GM12878 (cell line): ENCODE results near the gene ATP4A. TPM values are rescaled to one million over a fixed set of nuclear protein-coding genes. Genes with fewer than 3 reads are reported as not detected.
A peak's percentile ranks its signal among the peaks of the same experiment; 100 is the strongest.

Experiments used
- ATAC-seq: fragments of 200-7000 bp; cut with Tn5 transposase; 3 replicates; pipeline ENCODE4 v1.9.1; 2020; ENCODE audit warnings: mild to moderate bottlenecking, moderate library complexity
- BruUV-seq: library from RNA; stranded (reverse); fragments of 400-500 nt; replicated peaks from 2 replicates; lab custom pipeline; 2021; lab: Mats Ljungman, UMichigan
- CTCF ChIA-PET: fragments of 300-600 bp; sonication (Branson Sonifier 250); formaldehyde crosslinking; extraction: SDS; loops from one replicate; lab custom pipeline; 2021; ENCODE audit warnings: inconsistent platforms; lab: Yijun Ruan, JAX
- POLR2A ChIA-PET: fragments of 350-600 bp; formaldehyde crosslinking; extraction: SDS; loops from one replicate; lab custom pipeline; 2021; ENCODE audit warnings: inconsistent platforms; lab: Charles Lee
- RAD21 ChIA-PET: fragments of 300-600 bp; sonication (Branson Sonifier 250); formaldehyde crosslinking; loops from one replicate; lab custom pipeline; 2023; ENCODE audit warnings: antibody characterized with exemption; ENCODE audit not compliant: unreplicated experiment; lab: Charles Lee
- SMC1A ChIA-PET: fragments of 300-600 bp; sonication (Branson Sonifier 250); formaldehyde crosslinking; loops from one replicate; lab custom pipeline; 2023; ENCODE audit not compliant: unreplicated experiment, uncharacterized antibody; lab: Charles Lee
- DNase-seq: peaks from one replicate; pipeline ENCODE4 v3.0.0-alpha.2; 2011; ENCODE audit warnings: low read depth, low spot score
- FAIRE-seq: peaks from 3 replicates; lab custom pipeline; 2011; peaks lifted over from hg19 to GRCh38; lab: Jason Lieb, UNC
- H2AFZ ChIP-seq: 2 replicates; pipeline ENCODE4 v1.6.0; 2011; ENCODE audit warnings: low read depth, low read length, control low read depth; ENCODE audit not compliant: control insufficient read depth
- H3K27ac ChIP-seq: 2 replicates; pipeline ENCODE4 v1.5.1; 2011; ENCODE audit warnings: control low read depth; ENCODE audit not compliant: control insufficient read depth, insufficient read depth
- H3K27me3 ChIP-seq, 2 experiments: replicated peaks in 1 of 2; 2 replicates each; pipeline versions ENCODE4 v1.6.0 to v1.6.1; 2011; ENCODE audit warnings: low read length in 1 of 2; ENCODE audit not compliant: control insufficient read depth in 2 of 2, insufficient read depth in 2 of 2
- H3K36me3 ChIP-seq, 2 experiments: 2 replicates each; pipeline ENCODE4 v1.5.1; 2011; ENCODE audit warnings: low read length in 1 of 2; ENCODE audit not compliant: control insufficient read depth in 2 of 2, insufficient read depth in 2 of 2
- H3K4me1 ChIP-seq: 2 replicates; pipeline ENCODE4 v1.6.1; 2011; ENCODE audit warnings: mild to moderate bottlenecking, low read length, moderate library complexity, mixed read lengths; ENCODE audit not compliant: control insufficient read depth, insufficient read depth
- H3K4me2 ChIP-seq: 2 replicates; pipeline ENCODE4 v1.6.0; 2011; ENCODE audit warnings: control low read depth; ENCODE audit not compliant: control insufficient read depth, insufficient read depth
- H3K4me3 ChIP-seq: fragments of 200-600 bp; sonication (generic); 2 replicates; pipeline ENCODE4 v1.5.1; 2016
- H3K79me2 ChIP-seq: 2 replicates; pipeline ENCODE4 v1.6.0; 2011; ENCODE audit warnings: low read length; ENCODE audit not compliant: control insufficient read depth, insufficient read depth
- H3K9ac ChIP-seq: 2 replicates; pipeline ENCODE4 v1.8.0; 2011; ENCODE audit warnings: low read length, control low read depth, mixed read lengths; ENCODE audit not compliant: control insufficient read depth, insufficient read depth
- H3K9me3 ChIP-seq: replicated peaks from 3 replicates; pipeline ENCODE4 v1.5.1; 2011; ENCODE audit warnings: mild to moderate bottlenecking, low read length; ENCODE audit not compliant: control insufficient read depth, insufficient read depth
- H4K20me1 ChIP-seq: 2 replicates; pipeline ENCODE4 v1.6.0; 2011; ENCODE audit not compliant: control insufficient read depth, insufficient read depth
- EED ChIP-seq: sonication (generic); IDR thresholded peaks from 2 replicates; pipeline ENCODE4 v1.6.1; 2016; ENCODE audit warnings: antibody characterized with exemption, low read depth
- HSF1 ChIP-seq: fragments of 150-350 bp; IDR thresholded peaks from 2 replicates; pipeline ENCODE4 v1.6.1; 2014; ENCODE audit warnings: mild to moderate bottlenecking, low read depth, low read length
- IKZF1 ChIP-seq: fragments of 450-650 bp; conservative IDR thresholded peaks from 2 replicates; pipeline ENCODE4 v1.6.1; 2017; ENCODE audit warnings: antibody characterized with exemption, mild to moderate bottlenecking
- IKZF2 ChIP-seq, 2 experiments: fragments of 450-650 bp; IDR thresholded peaks; 2 replicates each; pipeline ENCODE4 v1.6.1; 2017; ENCODE audit warnings: mild to moderate bottlenecking in 2 of 2, moderate library complexity in 2 of 2
- IRF3 ChIP-seq: fragments of 450-650 bp; IDR thresholded peaks from 2 replicates; pipeline ENCODE4 v1.6.1; 2014; ENCODE audit warnings: mild to moderate bottlenecking
- MYC ChIP-seq: IDR thresholded peaks from 2 replicates; pipeline ENCODE4 v1.6.1; 2011; ENCODE audit warnings: mild to moderate bottlenecking, low read length, moderate library complexity, inconsistent platforms; ENCODE audit not compliant: insufficient read depth, insufficient replicate concordance, insufficient read length, severe bottlenecking
- SIN3A ChIP-seq: IDR thresholded peaks from 2 replicates; pipeline ENCODE4 v1.6.1; 2012; ENCODE audit warnings: low read depth, low read length, improper control_type of control experiment
- SKIL ChIP-seq: fragments of 450-650 bp; IDR thresholded peaks from 2 replicates; pipeline ENCODE4 v1.6.1; 2017; ENCODE audit warnings: mild to moderate bottlenecking, low read depth, inconsistent platforms; ENCODE audit not compliant: poor library complexity, severe bottlenecking
- SREBF2 ChIP-seq: IDR thresholded peaks from 2 replicates; pipeline ENCODE4 v1.6.1; 2012; ENCODE audit warnings: mild to moderate bottlenecking, low read length
- ZNF274 ChIP-seq: IDR thresholded peaks from one replicate; pipeline ENCODE4 v1.8.0; 2011; ENCODE audit not compliant: insufficient read length, insufficient read depth
- WGBS: methylation state at CpG from one replicate; pipeline ENCODE4 v1.1.6; 2016; ENCODE audit warnings: low lambda C conversion rate; ENCODE audit not compliant: insufficient replicate concordance, insufficient coverage; ENCODE audit errors: missing lambda C conversion rate; 5-methylcytosine and 5-hydroxymethylcytosine counted together
- in situ Hi-C: fragments of 300-500 bp; cut with MboI; formaldehyde crosslinking; loops from 9 replicates; pipeline ENCODE4 v1.14.3; 2018; ENCODE audit warnings: mixed read lengths
- intact Hi-C: fragments of 100-400 bp; cut with micrococcal nuclease; formaldehyde crosslinking; loops from one replicate; pipeline ENCODE4 v1.14.2; 2022; ENCODE audit not compliant: unreplicated experiment
- polyA plus RNA-seq, 11 experiments: library from polyadenylated mRNA; depleted of rRNA in 4 of 11; unstranded in 6 of 11; stranded (reverse) in 5 of 11; fragments of >200 nt; fragmentation: Nextera tagmentation in 4 of 11; fragmentation: Illumina TruSeq in 1 of 11; extraction: Ambion mirVana in 4 of 11; extraction: Trizol in 1 of 11; gene quantifications; 1 replicate in 1 of 11; 2 replicates in 10 of 11; pipeline versions ENCODE4 v1.2.1 to v1.2.3, GENCODE V29; 2011 to 2016; ENCODE audit warnings: inconsistent platforms in 2 of 11, missing spikeins in 2 of 11, low read depth in 1 of 11
- total RNA-seq, 4 experiments: library from RNA; depleted of rRNA in 3 of 4; stranded (reverse); fragments of >200 nt in 3 of 4; fragmentation: Illumina TruSeq in 1 of 4; extraction: Trizol in 1 of 4; gene quantifications; 2 replicates each; pipeline versions ENCODE4 v1.2.1 to v1.2.3, GENCODE V29; 2013 to 2021

The ATP4A gene
- total and polyA plus RNA-seq, 10 of the 15 experiments (the other 5 are each of a cell fraction or from before 2014, with no cell fraction given) = 0.03 to 1.5 (median 0.11) TPM; not detected in 3

DNA sequence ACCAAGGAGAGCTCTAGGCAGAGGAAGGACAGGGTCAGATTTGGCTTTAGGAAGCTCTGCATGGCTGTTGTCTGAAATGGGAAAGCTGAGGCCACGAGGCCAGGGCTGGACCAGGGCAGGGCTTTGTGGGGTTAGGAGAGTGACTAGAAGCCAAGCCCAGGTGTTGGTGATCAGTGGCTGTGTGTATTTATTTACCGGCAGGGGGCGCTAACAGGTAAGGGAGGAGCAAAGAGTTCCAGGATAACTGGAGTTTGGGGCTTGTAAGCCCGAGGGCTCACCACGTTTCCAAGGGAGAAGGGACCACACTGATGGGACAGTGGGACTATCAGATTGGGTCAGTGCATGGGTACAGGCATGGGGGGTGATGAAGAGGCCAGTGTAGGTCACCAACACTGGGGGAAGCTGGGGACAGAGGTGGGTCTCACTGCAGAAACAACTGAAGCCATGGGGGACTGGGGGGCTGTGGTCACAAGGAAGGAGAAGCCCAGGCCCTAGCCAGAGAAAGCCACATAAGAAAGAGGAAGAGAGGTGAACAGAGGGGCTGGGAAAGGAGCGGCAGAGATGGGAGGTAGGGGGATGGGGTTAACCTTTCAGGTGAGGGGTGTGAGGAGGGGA, 14.2 kb downstream of the ATP4A start (continued):
- TF ChIP-seq SREBF2 = no peak
- TF ChIP-seq SKIL = no peak
- TF ChIP-seq HSF1 = no peak
- TF ChIP-seq MYC = no peak
- TF ChIP-seq ZNF274 = no peak

DNA sequence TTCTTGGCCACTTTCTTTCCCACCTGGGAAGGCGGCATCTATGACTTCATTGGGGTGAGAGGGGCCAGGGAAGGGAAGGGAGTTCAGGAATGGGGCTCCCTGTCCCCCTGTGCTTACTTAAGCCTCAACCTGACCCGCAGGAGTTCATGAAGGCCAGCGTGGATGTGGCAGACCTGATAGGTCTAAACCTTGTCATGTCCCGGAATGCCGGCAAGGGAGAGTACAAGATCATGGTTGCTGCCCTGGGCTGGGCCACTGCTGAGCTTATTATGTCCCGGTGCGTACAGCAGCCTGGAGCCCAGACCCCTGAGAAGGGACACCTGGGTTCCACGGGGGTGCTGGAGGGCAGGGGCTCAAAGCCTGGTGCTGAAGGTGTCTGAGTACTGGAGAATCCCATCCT, 16.9 kb downstream of the ATP4A start:
- ChIA-PET CTCF (interaction anchor here (0.6 to 4.7 kb wide), 5 partner anchors 17 to 384 kb away, joined by 3 to 63 read pairs (median 19); partner anchors contain the start of gene ATP4A), SMC1A (interaction anchor here (0.5 kb wide), 1 partner anchor 193 kb away, joined by 3 read pairs; no protein-coding TSS in a partner anchor)

More for the DNA sequence above, 16.9 kb downstream of the ATP4A start:
- Histone ChIP-seq H3K4me2 (peak overlapping the region; percentile 91), H3K9me3 (no peaks in the 10 kb centered on the region), H3K36me3 (peaks cover 0 to 2% of the 10 kb centered on the region in 2 experiments; a peak in 2 of 4 replicates), H4K20me1 (no peaks in the 10 kb centered on the region), H3K9ac (peak overlapping the region; percentile 97), H3K27ac (peak overlapping the region; percentile 86), H2AFZ (0 out of 2 replicates have a peak overlapping the region, but pooled peaks have one; percentile 28), H3K4me1 (peaks cover 17% of the 10 kb centered on the region), H3K79me2 (peaks cover 18% of the 10 kb centered on the region), H3K27me3 (no peaks in the 10 kb centered on the region), H3K4me3 (peak overlapping the region; percentile 77)
- no peak for DNase-seq
- ChIA-PET RAD21 (interaction anchor here (1.4 kb wide), 1 partner anchor 36 kb away, joined by 3 read pairs; no protein-coding TSS in a partner anchor), POLR2A (interaction anchor here (1.0 kb wide), 1 partner anchor 102 kb away, joined by 3 read pairs; the partner anchor contains the start of gene COX6B1)
- TSS peak; percentile 77 for BruUV-seq
- intact Hi-C loops = loop anchor here (5.0 kb wide), 2 partner anchors 66 to 386 kb away; partner anchors contain the start of gene HAUS5
- in situ Hi-C loops = no loop called here
- FAIRE-seq = no peak
- WGBS = 72% methylated on average over 8 of the region's 8 CpGs
- TF ChIP-seq EED (peak; percentile 28; the same call in 1 of the 2 replicates), IKZF2 (IDR thresholded peaks at IDR 0.05) (0 out of 4 replicates have a peak, but pooled peaks of 1 of the 2 experiments have one; percentile 24), SIN3A (no peak), IKZF1 (peak; percentile 39; the same call in 1 of the 2 replicates), IRF3 (no peak)
- no peak for ATAC-seq
